GM19193 (cell line): Measurements from ENCODE around the gene SCUBE2.

Experiments
- POLR2A ChIP-seq: IDR thresholded peaks from 4 replicates; pipeline ENCODE4 v1.6.1; 2011; ENCODE audit not compliant: insufficient read depth, insufficient read length; ENCODE audit errors: extremely low read depth

Gene SCUBE2

DNA sequence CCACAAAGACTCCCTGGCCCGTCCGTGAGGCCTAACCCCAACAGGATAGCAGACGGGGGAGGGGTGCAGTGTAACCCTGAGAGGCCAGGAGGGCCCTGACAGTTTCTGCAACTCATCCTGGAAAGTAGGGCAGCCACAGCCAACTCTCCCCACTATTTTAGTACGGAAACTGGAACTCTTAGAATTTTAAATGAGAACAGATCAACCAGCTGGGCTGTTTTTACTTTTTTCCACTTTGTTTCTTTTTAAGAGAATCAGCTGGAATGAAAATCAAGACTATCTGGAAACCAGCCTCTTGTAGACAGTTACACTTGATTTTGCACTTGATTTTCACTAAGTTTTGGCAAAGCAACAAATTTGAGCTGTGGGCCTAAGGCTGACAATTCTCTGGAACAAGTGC lies 44.9 kb downstream of the SCUBE2 start:
- no peak for TF ChIP-seq POLR2A

GRCh38 chr11:9042488-9042887 lies 48.9 kb downstream of the SCUBE2 start:
- no peak for TF ChIP-seq POLR2A

DNA sequence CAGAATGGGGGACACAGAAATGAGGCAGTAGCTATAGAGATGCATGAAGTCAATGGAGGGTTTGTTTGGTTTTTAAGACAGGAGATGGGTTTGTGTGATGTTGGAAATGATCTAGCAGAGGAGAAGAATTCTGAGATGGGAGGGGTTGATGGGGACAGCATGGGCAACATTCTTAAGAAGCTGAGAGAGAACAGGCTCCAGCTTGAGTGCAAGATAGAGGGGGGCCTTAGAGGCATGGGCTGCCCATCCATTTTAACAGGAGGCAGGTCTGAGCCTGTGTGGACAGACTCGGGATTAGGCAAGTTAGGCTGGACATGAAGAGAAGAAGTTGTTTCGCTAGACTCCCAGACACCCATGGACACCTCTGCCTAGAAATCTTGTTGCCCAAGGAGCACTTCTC lies 49.7 kb downstream of the SCUBE2 start:
- TF ChIP-seq POLR2A = no peak

- TF ChIP-seq POLR2A = no peak
These were observed 51.0 kb downstream of the SCUBE2 start for GRCh38 chr11:9040410-9040809.

DNA sequence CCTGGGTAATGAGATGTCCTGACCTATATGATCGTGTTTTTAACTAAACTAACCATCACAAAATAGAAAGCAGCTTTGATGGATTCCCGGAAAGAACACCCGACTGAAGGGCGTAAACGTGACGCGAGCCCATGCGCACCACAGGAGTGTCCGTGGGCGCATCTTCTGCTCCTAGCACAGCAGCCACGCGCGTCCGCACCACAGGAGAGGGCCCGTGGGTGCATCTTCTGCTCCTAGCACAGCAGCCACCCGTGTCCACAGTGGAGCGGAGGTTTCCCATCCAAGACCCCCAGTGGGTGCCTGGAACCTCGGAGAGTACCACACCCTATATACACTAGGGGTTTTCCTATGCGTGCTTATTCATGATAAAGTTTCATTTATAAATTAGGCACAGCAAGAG lies 51.5 kb downstream of the SCUBE2 start:
- TF ChIP-seq POLR2A = no peak

DNA sequence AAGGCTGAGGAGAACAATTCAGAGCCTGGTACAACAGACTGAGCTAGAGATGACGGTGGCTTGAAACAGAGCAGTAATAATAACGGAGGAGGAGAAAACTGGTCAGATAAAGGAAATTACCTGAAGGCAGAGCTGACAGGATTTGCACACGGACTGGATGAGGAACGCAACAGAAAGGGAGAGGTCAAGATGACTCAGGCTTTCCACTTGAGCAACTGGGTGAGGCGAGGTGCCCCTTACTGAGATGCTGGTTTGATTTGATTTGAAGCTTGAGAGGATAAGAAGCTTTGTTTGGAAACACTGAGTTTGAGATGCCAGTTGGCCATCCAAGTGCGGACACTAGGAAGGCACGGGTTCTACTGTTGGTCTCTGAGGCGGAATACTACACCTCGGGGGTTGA lies 52.2 kb downstream of the SCUBE2 start:
- TF ChIP-seq POLR2A = no peak

DNA sequence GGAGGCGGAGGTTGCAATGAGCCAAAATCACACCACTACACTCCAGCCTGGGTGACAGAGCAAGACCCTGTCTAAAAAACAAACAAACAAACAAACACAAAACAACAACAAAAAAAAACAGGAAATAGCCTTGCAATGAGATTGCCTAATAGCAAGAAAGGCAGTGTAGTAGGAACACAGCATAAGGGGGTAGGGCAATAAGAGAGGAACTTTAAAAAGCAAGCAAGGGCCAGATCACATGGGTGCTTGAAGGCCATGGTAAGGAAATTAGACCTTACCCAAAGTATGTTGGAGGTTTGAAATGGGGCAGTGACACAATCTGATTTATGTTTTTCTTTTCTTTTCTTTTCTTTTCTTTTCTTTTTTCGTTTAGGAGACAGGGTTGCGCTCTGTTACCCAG lies 52.9 kb downstream of the SCUBE2 start:
- TF ChIP-seq POLR2A = no peak

- TF ChIP-seq POLR2A = no peak
These were observed 53.4 kb downstream of the SCUBE2 start for GRCh38 chr11:9037963-9038362.

DNA sequence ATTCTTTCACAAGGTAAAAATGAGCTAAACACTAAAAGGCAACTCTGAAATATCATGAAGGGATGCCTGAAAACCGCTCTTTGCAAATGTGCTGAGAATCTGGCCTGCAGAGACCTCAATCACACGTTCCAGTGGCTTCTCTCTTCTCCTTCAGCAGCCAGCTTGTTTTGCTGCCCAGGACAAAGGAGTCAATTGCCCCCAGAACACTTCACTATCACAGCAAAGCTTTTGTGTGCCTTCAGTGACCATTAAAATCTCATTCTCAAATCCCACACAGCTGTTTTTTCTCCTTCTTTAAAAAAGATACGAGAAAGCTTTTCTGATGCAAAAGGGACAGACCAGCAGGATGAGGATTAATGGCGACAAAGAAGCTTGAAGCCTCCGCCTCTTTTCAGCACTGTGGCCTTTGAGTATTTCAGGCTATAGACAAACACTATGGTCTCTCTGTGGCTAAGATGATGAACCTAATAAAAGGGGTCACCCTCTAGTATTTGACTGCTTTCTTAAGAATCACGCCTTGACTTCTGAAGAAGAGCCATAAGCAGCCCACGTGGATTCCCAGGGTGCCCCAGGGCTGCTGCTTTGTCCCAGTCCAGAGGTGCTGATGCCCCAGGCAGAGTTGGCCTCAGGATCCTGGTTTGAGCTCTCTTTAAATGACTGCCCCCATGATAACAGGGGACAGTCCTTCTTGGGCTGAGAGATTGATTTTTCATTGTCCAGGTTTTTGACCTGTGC lies 54.2 kb downstream of the SCUBE2 start:
- no peak for TF ChIP-seq POLR2A

GRCh38 chr11:9030601-9031000 lies 60.8 kb downstream of the SCUBE2 start:
- TF ChIP-seq POLR2A = no peak

GRCh38 chr11:9029422-9029821 lies 62.0 kb downstream of the SCUBE2 start:
- no peak for TF ChIP-seq POLR2A

DNA sequence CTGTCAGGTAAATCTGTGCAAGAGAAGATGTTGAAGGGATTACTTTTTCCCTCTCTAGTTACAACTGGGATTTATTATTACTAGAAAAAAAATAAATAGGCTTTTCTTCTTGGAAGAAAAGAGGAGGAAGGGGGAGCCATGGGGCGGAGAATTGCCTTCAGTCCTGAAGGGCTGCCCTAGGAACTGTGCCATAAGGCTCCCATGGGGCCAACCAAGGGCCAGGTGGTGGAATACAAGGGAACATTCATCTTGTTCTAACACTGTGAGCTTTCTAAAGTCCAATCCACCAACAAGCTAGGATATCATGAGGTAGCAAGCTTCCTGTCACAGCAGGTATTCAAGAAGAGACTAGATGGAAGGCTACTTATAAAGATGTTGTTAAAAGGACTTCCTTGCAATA lies 62.8 kb downstream of the SCUBE2 start:
- no peak for TF ChIP-seq POLR2A

DNA sequence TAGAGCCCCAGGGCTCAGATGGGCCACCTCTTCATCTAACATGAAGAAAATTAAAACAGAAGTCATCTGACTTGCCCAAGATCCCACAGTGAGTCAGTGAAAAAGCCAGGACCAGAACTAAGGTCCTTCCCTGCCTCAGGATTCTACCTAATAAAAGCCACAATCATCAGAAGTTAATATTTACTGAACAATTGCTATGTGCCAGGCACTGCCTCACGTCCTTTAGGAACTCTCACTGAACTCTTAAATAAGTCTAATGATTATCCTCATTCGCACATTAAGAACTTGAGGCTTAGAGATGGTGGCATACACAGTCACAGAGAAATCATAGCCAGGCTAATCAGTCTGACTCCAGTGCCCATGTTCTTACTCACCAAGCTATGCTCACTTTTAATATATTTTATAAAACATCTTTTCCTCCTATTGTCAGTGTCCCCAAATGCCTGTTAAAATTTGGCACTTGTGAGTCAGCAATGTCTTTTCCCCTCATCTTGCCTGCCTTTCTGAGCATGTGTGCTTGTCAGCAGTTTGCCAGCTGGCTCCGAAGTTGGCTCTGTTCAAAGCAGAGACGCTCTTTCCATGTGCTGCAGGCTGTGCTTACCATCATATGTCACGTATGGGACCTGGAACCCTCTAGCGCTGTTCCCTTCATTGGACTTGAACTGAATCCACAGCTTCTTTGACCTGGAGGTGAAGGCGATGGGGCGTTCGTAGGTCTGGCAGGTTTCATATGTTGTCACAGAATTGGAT lies 66.1 kb downstream of the SCUBE2 start:
- TF ChIP-seq POLR2A = no peak

DNA sequence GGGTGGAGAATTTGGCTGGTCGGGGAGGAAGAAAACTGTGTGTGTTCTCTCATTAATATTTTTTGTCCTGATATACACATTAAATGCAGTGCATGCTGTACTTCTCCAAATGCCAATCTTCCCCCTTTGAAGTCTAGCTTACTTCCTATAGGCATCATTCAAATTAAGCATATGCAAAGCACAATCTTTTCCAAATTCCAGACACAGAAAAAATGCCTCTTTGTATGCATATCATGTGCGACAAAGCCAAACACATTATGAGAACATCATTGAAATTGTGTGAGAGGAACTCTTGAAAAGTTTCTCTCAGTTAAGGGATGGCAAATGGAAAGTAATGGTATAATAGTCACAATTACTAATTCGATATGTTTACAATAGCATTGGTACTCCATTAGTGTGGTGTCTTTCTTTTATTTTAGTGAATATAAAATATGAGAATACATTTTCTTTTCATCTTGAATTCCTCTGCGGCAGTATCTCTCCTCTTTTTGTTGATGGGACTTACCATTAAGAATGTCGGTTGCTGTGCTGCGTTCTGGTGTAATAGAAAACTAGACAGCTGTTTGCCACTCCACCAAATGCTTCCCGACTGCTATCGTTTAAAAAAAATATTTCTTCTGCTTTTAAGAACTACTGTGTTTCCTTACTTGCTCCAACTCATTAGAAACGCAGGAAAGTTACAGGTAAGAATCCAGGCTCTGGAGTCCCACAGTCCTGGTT lies 68.3 kb downstream of the SCUBE2 start:
- TF ChIP-seq POLR2A = no peak

- TF ChIP-seq POLR2A = no peak
These were observed 70.5 kb downstream of the SCUBE2 start for GRCh38 chr11:9020916-9021315.

GRCh38 chr11:9019861-9020260 lies 71.5 kb downstream of the SCUBE2 start:
- TF ChIP-seq POLR2A = no peak
